Hepatocyte (in vitro differentiated cells): ENCODE results near the gene MRPL21. TPM values are rescaled to one million over a fixed set of nuclear protein-coding genes. Genes with fewer than 3 reads are reported as not detected.

ENCODE experiments used
- DNase-seq: peaks from one replicate; pipeline ENCODE4 v3.0.0-alpha.2; 2016; ENCODE audit warnings: low spot score
- H2AFZ ChIP-seq: fragments of 200-600 bp; sonication (generic); 2 replicates; pipeline ENCODE4 v1.6.0; 2016; ENCODE audit warnings: antibody characterized with exemption, mild to moderate bottlenecking
- H3K27ac ChIP-seq: fragments of 200-600 bp; sonication (generic); 2 replicates; pipeline ENCODE4 v1.5.1; 2016; ENCODE audit warnings: mild to moderate bottlenecking
- H3K27me3 ChIP-seq: fragments of 200-600 bp; sonication (generic); 2 replicates; pipeline ENCODE4 v1.6.1; 2016
- H3K36me3 ChIP-seq: fragments of 200-600 bp; sonication (generic); replicated peaks from 2 replicates; pipeline ENCODE4 v1.5.1; 2016; ENCODE audit warnings: low read depth; ENCODE audit not compliant: insufficient read depth
- H3K4me1 ChIP-seq: fragments of 200-600 bp; sonication (generic); 2 replicates; pipeline ENCODE4 v1.5.1; 2016; ENCODE audit warnings: mild to moderate bottlenecking, moderate library complexity; ENCODE audit not compliant: insufficient read depth
- H3K4me2 ChIP-seq: fragments of 200-600 bp; sonication (generic); 2 replicates; pipeline ENCODE4 v1.6.0; 2016
- H3K4me3 ChIP-seq: fragments of 200-600 bp; sonication (generic); 2 replicates; pipeline ENCODE4 v1.5.1; 2016; ENCODE audit warnings: mild to moderate bottlenecking
- H3K79me2 ChIP-seq: fragments of 200-600 bp; sonication (generic); 2 replicates; pipeline ENCODE4 v1.6.0; 2017; ENCODE audit warnings: mild to moderate bottlenecking
- H3K9me2 ChIP-seq: fragments of 200-600 bp; sonication (generic); replicated peaks from 2 replicates; pipeline ENCODE4 v1.6.0; 2017; ENCODE audit warnings: mild to moderate bottlenecking; ENCODE audit not compliant: insufficient read depth
- H3K9me3 ChIP-seq: fragments of 200-600 bp; sonication (generic); 2 replicates; pipeline ENCODE4 v1.5.1; 2016; ENCODE audit warnings: low read depth, mild to moderate bottlenecking
- H4K20me1 ChIP-seq: fragments of 200-600 bp; sonication (generic); 2 replicates; pipeline ENCODE4 v1.6.0; 2016; ENCODE audit warnings: mild to moderate bottlenecking; ENCODE audit not compliant: insufficient read depth, poor library complexity, severe bottlenecking
- CTCF ChIP-seq: fragments of 200-600 bp; sonication (generic); IDR thresholded peaks from 2 replicates; pipeline ENCODE4 v1.5.1; 2016; ENCODE audit warnings: antibody characterized with exemption, mild to moderate bottlenecking; ENCODE audit not compliant: poor library complexity
- EZH2 ChIP-seq: fragments of 200-600 bp; sonication (generic); IDR thresholded peaks from 2 replicates; pipeline ENCODE4 v1.6.1; 2016; ENCODE audit warnings: antibody characterized with exemption, mild to moderate bottlenecking, borderline replicate concordance
- EZH2phosphoT487 ChIP-seq: fragments of 200-600 bp; sonication (generic); IDR thresholded peaks from one replicate; pipeline ENCODE4 v1.6.1; 2018; ENCODE audit warnings: antibody characterized with exemption, mild to moderate bottlenecking, low read depth, moderate library complexity; ENCODE audit not compliant: unreplicated experiment, severe bottlenecking
- WGBS: methylation state at CpG from one replicate; pipeline ENCODE4 v1.1.6; 2016; ENCODE audit warnings: low lambda C conversion rate; ENCODE audit errors: missing lambda C conversion rate; 5-methylcytosine and 5-hydroxymethylcytosine counted together
- polyA plus RNA-seq: library from polyadenylated mRNA; unstranded; fragments of >200 nt; fragmentation: Nextera tagmentation; extraction: Ambion mirVana; gene quantifications from 2 replicates; pipeline ENCODE4 v1.2.1, GENCODE V29; 2016
- total RNA-seq: library from RNA; depleted of rRNA; stranded (reverse); fragments of >200 nt; gene quantifications from 2 replicates; pipeline ENCODE4 v1.2.3, GENCODE V29; 2014

The MRPL21 gene
- total and polyA plus RNA-seq, 2 experiments from 2014 or later = 34.9 to 86.2 TPM

DNA sequence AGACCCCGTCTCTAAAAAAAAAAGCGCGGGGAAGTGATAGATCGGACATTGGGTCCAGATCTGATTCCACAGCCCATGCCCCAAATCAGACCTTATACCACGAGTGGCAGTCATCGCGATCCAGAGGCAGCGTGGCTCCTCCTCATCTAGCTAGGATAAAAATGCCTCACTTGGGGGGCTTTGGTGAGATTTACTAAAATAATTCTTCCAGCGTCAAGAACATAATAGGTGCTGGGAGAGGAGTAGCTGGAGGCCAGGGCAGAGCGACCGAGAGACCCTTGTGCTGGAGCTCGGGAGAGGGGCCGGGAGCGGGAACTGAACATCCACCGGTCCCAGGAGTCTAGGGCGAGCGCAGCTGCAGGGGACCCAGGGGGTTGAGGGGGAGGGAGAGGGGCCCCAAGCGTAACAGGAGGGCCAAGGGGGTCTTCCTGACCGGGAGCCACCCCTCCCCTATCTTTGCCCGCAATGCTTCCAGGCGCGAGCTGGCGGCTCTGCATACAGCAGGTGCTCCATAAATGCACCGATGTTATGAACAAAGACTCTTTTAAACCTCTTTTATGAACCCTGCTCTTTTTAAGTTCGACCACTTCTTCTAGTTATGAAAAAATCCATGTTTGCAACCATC, 61.1 kb downstream of the MRPL21 start:
- Histone ChIP-seq H3K36me3 (no peaks in the 10 kb centered on the region), H3K79me2 (no peaks in the 10 kb centered on the region), H3K4me1 (peaks cover 44% of the 10 kb centered on the region), H3K27me3 (peaks cover 32% of the 10 kb centered on the region), H4K20me1 (no peaks in the 10 kb centered on the region), H2AFZ (no peak overlapping the region), H3K4me3 (no peak overlapping the region), H3K27ac (no peak overlapping the region), H3K4me2 (peak overlapping the region; percentile 83), H3K9me2 (no peaks in the 10 kb centered on the region), H3K9me3 (no peaks in the 10 kb centered on the region)
- no peak for DNase-seq
- WGBS = 53% methylated on average over 19 of the region's 25 CpGs
- TF ChIP-seq CTCF = no peak
- no peak for TF ChIP-seq EZH2
- TF ChIP-seq EZH2phosphoT487 = no peak

DNA sequence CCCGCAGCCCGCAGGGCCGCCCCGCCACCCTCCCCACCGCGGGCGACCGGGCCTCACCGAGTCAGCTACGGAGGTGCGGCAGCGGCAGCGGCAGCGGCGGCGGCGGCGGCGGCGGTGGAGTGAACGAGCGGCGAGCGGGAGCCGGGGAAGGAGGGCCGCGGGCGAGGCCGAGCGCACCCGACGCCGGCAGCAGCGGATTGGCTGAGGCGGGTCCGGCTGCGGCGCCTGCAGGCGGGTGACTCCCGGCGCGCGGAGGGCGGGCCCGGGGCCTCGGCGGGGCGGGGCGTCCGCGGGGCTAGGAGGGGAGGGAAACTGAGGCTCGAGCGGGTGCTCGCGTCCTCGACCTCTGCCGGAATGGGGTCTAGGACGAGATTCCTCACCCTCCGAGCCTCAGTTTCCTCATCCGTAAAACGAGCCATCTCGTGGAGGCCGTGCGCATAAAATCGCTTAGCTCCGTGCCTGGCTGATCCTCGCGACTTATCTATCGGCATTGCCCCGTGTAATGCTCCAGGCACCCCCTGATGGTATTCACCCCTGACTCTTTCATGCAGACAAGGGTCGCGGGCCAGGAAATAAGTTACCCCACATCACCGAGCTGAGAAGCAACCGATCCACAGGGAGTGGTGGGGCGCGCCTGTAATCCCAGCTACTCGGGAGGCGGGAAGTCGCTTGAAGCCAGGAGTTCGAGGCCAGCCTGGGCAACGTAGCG, 61.8 kb downstream of the MRPL21 start, which contains the start of gene CPT1A:
Gene CPT1A, minus strand, starts transcription at position 199 of the 709 bp plus-strand sequence. CDS start 26,442 bp downstream, outside the sequence.
- peak within 1 kb of the TSS; percentile 93 for H3K27ac ChIP-seq
- no peaks in the 10 kb centered on the region for H3K36me3 ChIP-seq
- peak within 1 kb of the TSS; percentile 83 for H3K4me2 ChIP-seq
- H3K9me2 ChIP-seq = no peaks in the 10 kb centered on the region
- WGBS = 17% methylated on average over 43 of the region's 82 CpGs
- TF ChIP-seq EZH2phosphoT487 = no peak
- no peak for TF ChIP-seq EZH2
- TF ChIP-seq CTCF = no peak
- peak within 1 kb of the TSS; percentile 38 for H3K4me3 ChIP-seq
- peak; percentile 90 for DNase-seq
- H3K4me1 ChIP-seq = peaks cover 44% of the 10 kb centered on the region
- peaks cover 32% of the 10 kb centered on the region for H3K27me3 ChIP-seq
- H2AFZ ChIP-seq = peak within 1 kb of the TSS; percentile 49
- peaks cover 6% of the 10 kb centered on the region for H3K79me2 ChIP-seq
- H3K9me3 ChIP-seq = no peaks in the 10 kb centered on the region
- H4K20me1 ChIP-seq = no peaks in the 10 kb centered on the region

Other genes starting within 250 kb of the MRPL21 start
- 0.44 and 1.7 TPM in 2 replicates for gene GAL, start 219.3 kb downstream of the MRPL21 start, total RNA-seq
- 15.3 and 15.5 TPM in 2 replicates for gene GAL, start 219.3 kb downstream of the MRPL21 start, polyA plus RNA-seq
- 1.5 and 1.8 TPM in 2 replicates for gene TESMIN, start 152.3 kb downstream of the MRPL21 start, total RNA-seq
- 6.4 and 6.7 TPM in 2 replicates for gene TESMIN, start 152.3 kb downstream of the MRPL21 start, polyA plus RNA-seq
- gene CPT1A, start 61.9 kb downstream of the MRPL21 start, total RNA-seq = 16.2 and 24.8 TPM in 2 replicates
- gene CPT1A, start 61.9 kb downstream of the MRPL21 start, polyA plus RNA-seq = 4.4 and 8.3 TPM in 2 replicates
- gene IGHMBP2, start 59 bp upstream of the MRPL21 start, total RNA-seq = 7.7 and 12.4 TPM in 2 replicates
- 13.5 and 19.9 TPM in 2 replicates for gene IGHMBP2, start 59 bp upstream of the MRPL21 start, polyA plus RNA-seq
- 0.32 TPM in 1 of 2 replicates, not detected in the other for gene MRGPRD, start 77.2 kb upstream of the MRPL21 start, total RNA-seq
- not detected in 2 replicates for gene MRGPRD, start 77.2 kb upstream of the MRPL21 start, polyA plus RNA-seq
- gene MRGPRF, start 109.4 kb upstream of the MRPL21 start, total RNA-seq = 6.5 TPM in 2 replicates
- 7.5 and 12.1 TPM in 2 replicates for gene MRGPRF, start 109.4 kb upstream of the MRPL21 start, polyA plus RNA-seq
- gene TPCN2, start 145.1 kb upstream of the MRPL21 start, total RNA-seq = 12.9 and 16.6 TPM in 2 replicates
- 18.8 and 21.3 TPM in 2 replicates for gene TPCN2, start 145.1 kb upstream of the MRPL21 start, polyA plus RNA-seq